HCT116 (cell line): ENCODE data around the gene TRPM4. TPM values are rescaled to one million over a fixed set of nuclear protein-coding genes. Genes with fewer than 3 reads are reported as not detected.

ENCODE experiments used
- ATAC-seq: fragments of 200-7000 bp; cut with Tn5 transposase; 2 replicates; pipeline ENCODE4 v1.9.1; 2020; ENCODE audit warnings: mild to moderate bottlenecking, moderate library complexity
- BruUV-seq: library from RNA; stranded (reverse); fragments of 400-500 nt; replicated peaks from 2 replicates; lab custom pipeline; 2021; lab: Mats Ljungman, UMichigan
- CTCF ChIA-PET: fragments of 300-600 bp; sonication (Branson Sonifier 250); formaldehyde crosslinking; loops from one replicate; lab custom pipeline; 2021; ENCODE audit warnings: antibody characterized with exemption; lab: Charles Lee
- POLR2A ChIA-PET: fragments of 300-600, 350-600 bp; sonication (Branson Sonifier 250); formaldehyde crosslinking; loops from one replicate; lab custom pipeline; 2021; ENCODE audit warnings: antibody characterized with exemption; lab: Charles Lee
- RAD21 ChIA-PET, 2 experiments: fragments of 300-600 bp; sonication (Branson Sonifier 250); formaldehyde crosslinking; loops; one replicate each; lab custom pipeline; 2023; ENCODE audit warnings: low total read pairs in 2 of 2; ENCODE audit not compliant: uncharacterized antibody in 2 of 2, unreplicated experiment in 2 of 2, low non-redundant PET in 1 of 2; lab: Charles Lee
- DNase-seq: peaks from one replicate; pipeline ENCODE4 v3.0.0-alpha.2; 2010; ENCODE audit warnings: low read depth, low spot score
- H2AFZ ChIP-seq: fragments of 200-600 bp; shearing (Covaris generic), sonication (generic); 2 replicates; pipeline ENCODE4 v1.6.1; 2017; ENCODE audit warnings: low read depth, mixed run types, mixed read lengths, antibody characterized with exemption, low read length; ENCODE audit not compliant: poor library complexity, severe bottlenecking
- H3K27ac ChIP-seq: 2 replicates; pipeline ENCODE4 v1.5.1; 2012; ENCODE audit warnings: low read depth, low read length
- H3K27me3 ChIP-seq: fragments of 200-600 bp; sonication (generic); 2 replicates; pipeline ENCODE4 v1.6.1; 2016; ENCODE audit warnings: mixed run types, low read length, mixed read lengths; ENCODE audit not compliant: insufficient read depth
- H3K36me3 ChIP-seq, 2 experiments: fragments of 200-500 bp in 1 of 2; fragments of 200-600 bp in 1 of 2; sonication (Bioruptor generic) in 1 of 2; sonication (generic) in 1 of 2; 2 replicates each; pipeline versions ENCODE4 v1.5.1 to v1.6.1; 2014 to 2016; ENCODE audit warnings: low read length in 2 of 2, inconsistent platforms in 1 of 2, mixed read lengths in 1 of 2, mixed run types in 1 of 2; ENCODE audit not compliant: insufficient read depth in 2 of 2, control insufficient read depth in 1 of 2
- H3K4me1 ChIP-seq, 2 experiments: fragments of 200-600 bp in 1 of 2; sonication (generic) in 1 of 2; 2 replicates each; pipeline versions ENCODE4 v1.5.1 to v1.6.1; 2012 to 2017; ENCODE audit warnings: low read length in 2 of 2, inconsistent platforms in 1 of 2, mild to moderate bottlenecking in 1 of 2, mixed read lengths in 1 of 2, mixed run types in 1 of 2, moderate library complexity in 1 of 2; ENCODE audit not compliant: insufficient read depth in 2 of 2, control insufficient read depth in 1 of 2
- H3K4me2 ChIP-seq: fragments of 200-600 bp; sonication (generic); 2 replicates; pipeline ENCODE4 v1.6.1; 2017; ENCODE audit warnings: mixed run types, low read length, mixed read lengths
- H3K4me3 ChIP-seq, 2 experiments: fragments of 200-600 bp in 1 of 2; sonication (generic) in 1 of 2; replicated peaks in 1 of 2; 2 replicates each; pipeline ENCODE4 v1.5.1; 2011 to 2016; ENCODE audit warnings: low read length in 2 of 2, control low read depth in 1 of 2, low read depth in 1 of 2, mild to moderate bottlenecking in 1 of 2, mixed read lengths in 1 of 2, mixed run types in 1 of 2
- H3K79me2 ChIP-seq: fragments of 200-600 bp; sonication (generic); 2 replicates; pipeline ENCODE4 v1.6.1; 2017; ENCODE audit warnings: mild to moderate bottlenecking, mixed run types, low read length, moderate library complexity, mixed read lengths; ENCODE audit not compliant: insufficient read depth
- H3K9ac ChIP-seq: fragments of 200-600 bp; sonication (generic); 2 replicates; pipeline ENCODE4 v1.6.1; 2016; ENCODE audit warnings: low read length, mixed read lengths
- H3K9me2 ChIP-seq: fragments of 200-600 bp; sonication (generic), shearing (Covaris generic); 2 replicates; pipeline ENCODE4 v1.6.1; 2017; ENCODE audit warnings: mixed run types, mild to moderate bottlenecking, moderate library complexity; ENCODE audit not compliant: insufficient read depth
- H3K9me3 ChIP-seq, 2 experiments: fragments of 200-500 bp in 1 of 2; fragments of 200-600 bp in 1 of 2; sonication (Bioruptor generic) in 1 of 2; sonication (generic) in 1 of 2; 2 replicates each; pipeline ENCODE4 v1.6.1; 2014 to 2017; ENCODE audit warnings: low read length in 2 of 2, mixed read lengths in 2 of 2, inconsistent platforms in 1 of 2, low read depth in 1 of 2, mild to moderate bottlenecking in 1 of 2, mixed run types in 1 of 2, moderate library complexity in 1 of 2; ENCODE audit not compliant: control insufficient read depth in 1 of 2, insufficient read depth in 1 of 2
- H4K20me1 ChIP-seq: fragments of 200-600 bp; sonication (generic), shearing (Covaris generic); 2 replicates; pipeline ENCODE4 v1.6.1; 2017; ENCODE audit warnings: mixed run types, mild to moderate bottlenecking, moderate library complexity; ENCODE audit not compliant: insufficient read depth
- ATF3 ChIP-seq: IDR thresholded peaks from 2 replicates; pipeline ENCODE4 v1.6.1; 2012
- CBX3 ChIP-seq: IDR thresholded peaks from 2 replicates; pipeline ENCODE4 v1.6.1; 2012; ENCODE audit warnings: low read depth
- CEBPB ChIP-seq: IDR thresholded peaks from 2 replicates; pipeline ENCODE4 v1.6.1; 2012; ENCODE audit warnings: low read depth
- EZH2 ChIP-seq: fragments of 200-600 bp; sonication (generic); IDR thresholded peaks from 2 replicates; pipeline ENCODE4 v1.6.1; 2017; ENCODE audit warnings: antibody characterized with exemption, mixed run types
- EZH2phosphoT487 ChIP-seq: fragments of 200-600 bp; IDR thresholded peaks from 2 replicates; pipeline ENCODE4 v1.6.1; 2018; ENCODE audit warnings: antibody characterized with exemption, borderline replicate concordance
- POLR2A ChIP-seq: IDR thresholded peaks from 2 replicates; pipeline ENCODE4 v1.7.0; 2011; ENCODE audit warnings: borderline replicate concordance; ENCODE audit not compliant: insufficient read depth, insufficient read length; ENCODE audit errors: extremely low read depth
- RAD21 ChIP-seq: IDR thresholded peaks from 2 replicates; pipeline ENCODE4 v1.6.1; 2012; ENCODE audit warnings: low read depth, mild to moderate bottlenecking
- SIN3A ChIP-seq: IDR thresholded peaks from 2 replicates; pipeline ENCODE4 v1.6.1; 2012; ENCODE audit warnings: low read depth
- SRF ChIP-seq: IDR thresholded peaks from 2 replicates; pipeline ENCODE4 v1.6.1; 2012; ENCODE audit warnings: low read depth
- TCF7L2 ChIP-seq: IDR thresholded peaks from 2 replicates; pipeline ENCODE4 v1.7.0; 2011; ENCODE audit warnings: borderline replicate concordance, inconsistent platforms; ENCODE audit not compliant: insufficient read depth, insufficient read length; ENCODE audit errors: extremely low read depth
- YY1 ChIP-seq: IDR thresholded peaks from 2 replicates; pipeline ENCODE4 v1.6.1; 2011; ENCODE audit warnings: low read length, low read depth, moderate library complexity, mild to moderate bottlenecking; ENCODE audit not compliant: insufficient replicate concordance; ENCODE audit errors: extremely low read depth
- ZBTB33 ChIP-seq: IDR thresholded peaks from 2 replicates; pipeline ENCODE4 v1.6.1; 2011; ENCODE audit warnings: mild to moderate bottlenecking, low read length, moderate library complexity; ENCODE audit not compliant: insufficient replicate concordance; ENCODE audit errors: extremely low read depth
- ZNF274 ChIP-seq: fragments of 200-500 bp; sonication (Bioruptor generic); IDR thresholded peaks from 2 replicates; pipeline ENCODE4 v1.6.1; 2014; ENCODE audit warnings: mild to moderate bottlenecking, low read depth, low read length, inconsistent platforms
- intact Hi-C: fragments of 100-400 bp; cut with micrococcal nuclease; formaldehyde crosslinking; loops from 2 replicates; pipeline ENCODE4 v1.10.0; 2022
- total RNA-seq: library from RNA; stranded (reverse); gene quantifications from one replicate; pipeline ENCODE4 v1.2.1, GENCODE V29; 2021; ENCODE audit not compliant: unreplicated experiment

The TRPM4 gene
- total RNA-seq, 1 experiment from 2014 or later = 44.2 TPM

GRCh38 chr19:49165111-49165750 lies 7.6 kb downstream of the TRPM4 start:
- ChIA-PET CTCF (interaction anchor here (1.8 kb wide), 1 partner anchor 34 kb away, joined by 8 read pairs; no protein-coding TSS in a partner anchor), RAD21 (no interaction called here), POLR2A (interaction anchor here (0.6 kb wide), 1 partner anchor 12 kb away, joined by 5 read pairs; no protein-coding TSS in a partner anchor)
- ATAC-seq (no peak), DNase-seq (no peak)
- no peaks in the 10 kb centered on the region for H3K9me3 ChIP-seq
- no peaks in the 10 kb centered on the region; a peak in 1 of 4 replicates for H3K4me1 ChIP-seq
- no peak overlapping the region for H3K4me2 ChIP-seq
- H4K20me1 ChIP-seq = no peaks in the 10 kb centered on the region
- H3K27me3 ChIP-seq = no peaks in the 10 kb centered on the region
- H3K9ac ChIP-seq = no peak overlapping the region
- BruUV-seq = no TSS peak
- no peaks in the 10 kb centered on the region for H3K79me2 ChIP-seq
- H3K27ac ChIP-seq = no peak overlapping the region
- no peaks in the 10 kb centered on the region; a peak in 1 of 4 replicates for H3K36me3 ChIP-seq
- H3K9me2 ChIP-seq = no peaks in the 10 kb centered on the region
- H3K4me3 ChIP-seq = no peak overlapping the region
- H2AFZ ChIP-seq = no peak overlapping the region
- no peak for TF ChIP-seq EZH2
- no peak for TF ChIP-seq RAD21
- TF ChIP-seq POLR2A = no peak
- TF ChIP-seq YY1 = no peak
- no peak for TF ChIP-seq CBX3
- TF ChIP-seq CEBPB = no peak
- no peak for TF ChIP-seq ATF3
- no peak for TF ChIP-seq SRF
- TF ChIP-seq ZBTB33 = no peak
- TF ChIP-seq EZH2phosphoT487 = no peak
- TF ChIP-seq SIN3A = no peak
- no peak for TF ChIP-seq TCF7L2
- TF ChIP-seq ZNF274 = no peak
- intact Hi-C loops = no loop called here
